ENCODE data around the gene KAZN.

The KAZN gene

GRCh38 chr1:15114884-15115283, 516.4 kb downstream of the KAZN start:
- H3K4me1 ChIP-seq (ENCODE audit: control insufficient read depth in 1 of 2, insufficient read depth in 1 of 2, low read depth in 1 of 2, low read length in 1 of 2) = no peaks in the 10 kb centered on the region
- no peak overlapping the region for H3K27ac ChIP-seq
- no peak overlapping the region for H3K4me3 ChIP-seq (ENCODE audit: low read depth in 1 of 2, low read length in 1 of 2)
- peaks cover 9% of the 10 kb centered on the region for H3K27me3 ChIP-seq
- no peaks in the 10 kb centered on the region for H3K36me3 ChIP-seq
- no peaks in the 10 kb centered on the region for H3K9me3 ChIP-seq
- TF ChIP-seq, protein P1, sequence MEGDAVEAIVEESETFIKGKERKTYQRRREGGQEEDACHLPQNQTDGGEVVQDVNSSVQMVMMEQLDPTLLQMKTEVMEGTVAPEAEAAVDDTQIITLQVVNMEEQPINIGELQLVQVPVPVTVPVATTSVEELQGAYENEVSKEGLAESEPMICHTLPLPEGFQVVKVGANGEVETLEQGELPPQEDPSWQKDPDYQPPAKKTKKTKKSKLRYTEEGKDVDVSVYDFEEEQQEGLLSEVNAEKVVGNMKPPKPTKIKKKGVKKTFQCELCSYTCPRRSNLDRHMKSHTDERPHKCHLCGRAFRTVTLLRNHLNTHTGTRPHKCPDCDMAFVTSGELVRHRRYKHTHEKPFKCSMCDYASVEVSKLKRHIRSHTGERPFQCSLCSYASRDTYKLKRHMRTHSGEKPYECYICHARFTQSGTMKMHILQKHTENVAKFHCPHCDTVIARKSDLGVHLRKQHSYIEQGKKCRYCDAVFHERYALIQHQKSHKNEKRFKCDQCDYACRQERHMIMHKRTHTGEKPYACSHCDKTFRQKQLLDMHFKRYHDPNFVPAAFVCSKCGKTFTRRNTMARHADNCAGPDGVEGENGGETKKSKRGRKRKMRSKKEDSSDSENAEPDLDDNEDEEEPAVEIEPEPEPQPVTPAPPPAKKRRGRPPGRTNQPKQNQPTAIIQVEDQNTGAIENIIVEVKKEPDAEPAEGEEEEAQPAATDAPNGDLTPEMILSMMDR (IDR thresholded peaks at IDR 0.05) = no peak

DNA sequence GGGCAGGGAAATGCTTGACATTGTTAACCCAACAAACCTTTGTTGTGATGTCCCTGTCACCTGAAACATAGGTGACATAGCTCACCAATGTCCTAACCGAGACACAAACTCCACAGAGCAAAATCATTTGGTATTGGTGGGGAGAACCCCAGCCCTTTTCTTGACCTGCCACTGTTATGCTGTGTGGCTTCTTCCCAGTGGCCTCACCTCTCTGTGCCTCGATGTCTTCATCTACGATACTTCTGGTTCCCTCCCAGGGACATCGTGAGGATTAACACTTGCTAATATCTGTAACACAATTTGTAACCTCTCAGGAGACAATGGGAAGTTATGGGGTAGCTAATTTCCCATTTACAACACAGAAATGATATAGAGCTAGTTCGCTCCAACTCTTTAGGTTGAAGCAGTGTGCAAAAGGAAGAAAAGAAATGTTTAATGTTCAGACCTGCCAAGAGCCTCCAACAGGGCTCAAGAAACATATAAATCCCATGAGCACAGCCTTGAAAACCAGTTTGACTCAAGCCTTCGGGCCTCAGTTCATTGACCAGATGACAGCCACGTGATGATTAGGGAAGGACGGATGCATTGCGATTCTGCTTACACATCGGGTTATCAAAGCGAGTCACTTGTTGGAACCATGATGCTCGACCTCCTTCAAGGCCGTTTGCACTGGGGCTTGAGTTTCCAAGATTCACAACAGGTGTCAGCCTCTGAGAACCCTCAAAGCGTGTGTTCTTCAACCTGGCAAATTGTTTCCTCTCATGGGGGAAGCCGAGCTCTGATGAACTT, 517.3 kb downstream of the KAZN start:
- H3K36me3 ChIP-seq = no peaks in the 10 kb centered on the region
- no peak overlapping the region for H3K27ac ChIP-seq
- H3K4me1 ChIP-seq (ENCODE audit: control insufficient read depth in 1 of 2, insufficient read depth in 1 of 2, low read depth in 1 of 2, low read length in 1 of 2) = no peaks in the 10 kb centered on the region
- H3K9me3 ChIP-seq = no peaks in the 10 kb centered on the region
- H3K4me3 ChIP-seq (ENCODE audit: low read depth in 1 of 2, low read length in 1 of 2) = no peak overlapping the region
- peaks cover 9% of the 10 kb centered on the region for H3K27me3 ChIP-seq
- TF ChIP-seq, protein P1 (IDR thresholded peaks at IDR 0.05) = no peak

DNA sequence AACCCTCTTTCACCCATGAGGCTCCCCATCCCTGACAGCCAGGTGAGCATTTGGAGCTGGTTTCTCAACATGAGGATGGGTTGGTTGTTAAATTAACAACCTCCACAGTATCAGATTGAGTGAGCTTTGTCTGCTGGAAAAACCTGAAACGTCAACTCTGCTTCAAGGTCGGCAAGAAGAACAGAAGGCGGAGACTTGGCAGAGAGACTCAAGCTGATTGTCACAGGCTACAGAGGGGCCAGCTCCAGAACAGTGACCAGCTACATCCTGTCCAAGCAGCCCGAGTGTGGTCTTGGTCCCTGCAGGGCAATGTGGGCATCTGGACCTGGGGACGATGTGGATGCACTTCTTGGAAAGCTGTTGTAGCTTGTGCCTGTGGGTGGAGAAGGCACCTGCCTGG, 518.5 kb downstream of the KAZN start:
- TF ChIP-seq, protein P1 (IDR thresholded peaks at IDR 0.05) = no peak
- H3K9me3 ChIP-seq = no peaks in the 10 kb centered on the region
- H3K27me3 ChIP-seq = peaks cover 9% of the 10 kb centered on the region
- no peaks in the 10 kb centered on the region for H3K4me1 ChIP-seq (ENCODE audit: control insufficient read depth in 1 of 2, insufficient read depth in 1 of 2, low read depth in 1 of 2, low read length in 1 of 2)
- no peak overlapping the region for H3K27ac ChIP-seq
- H3K4me3 ChIP-seq (ENCODE audit: low read depth in 1 of 2, low read length in 1 of 2) = no peak overlapping the region
- no peaks in the 10 kb centered on the region for H3K36me3 ChIP-seq

DNA sequence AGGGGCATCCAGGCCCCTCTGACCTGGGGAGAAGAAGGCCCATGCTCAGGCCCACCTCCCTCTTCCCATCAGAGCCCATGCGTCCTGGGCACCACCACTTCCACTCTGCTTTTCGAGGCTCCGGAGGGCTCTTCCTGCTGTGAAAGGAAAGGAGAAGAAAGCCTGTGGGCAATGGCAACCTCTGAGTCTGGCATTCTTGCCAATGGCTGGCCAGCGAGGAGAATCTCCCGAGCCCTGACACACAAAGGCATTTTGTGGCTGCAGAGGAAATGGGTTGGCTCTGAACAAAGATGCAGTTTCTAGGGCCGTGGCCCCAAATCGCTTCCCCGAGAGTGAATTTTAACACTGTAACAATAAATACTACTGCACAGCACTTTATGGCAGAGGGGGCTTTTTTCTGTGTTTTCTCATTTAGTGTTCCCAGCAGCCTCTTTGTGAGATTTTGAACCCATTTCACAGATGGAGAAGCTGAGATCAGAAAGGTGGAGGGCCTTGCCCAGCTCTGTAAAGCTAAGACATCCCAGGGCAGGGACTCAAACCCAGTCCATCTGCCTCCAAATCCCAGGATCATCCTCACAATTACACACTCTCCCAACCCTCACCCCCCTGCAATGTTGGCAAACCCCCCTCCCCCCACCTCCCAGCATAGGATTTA, 519.3 kb downstream of the KAZN start:
- Histone ChIP-seq H3K4me3 (ENCODE audit: low read depth in 1 of 2, low read length in 1 of 2) (no peak overlapping the region), H3K36me3 (no peaks in the 10 kb centered on the region), H3K4me1 (ENCODE audit: control insufficient read depth in 1 of 2, insufficient read depth in 1 of 2, low read depth in 1 of 2, low read length in 1 of 2) (no peaks in the 10 kb centered on the region), H3K27ac (no peak overlapping the region), H3K27me3 (peaks cover under 1% of the 10 kb centered on the region), H3K9me3 (no peaks in the 10 kb centered on the region)
- TF ChIP-seq, protein P1 (IDR thresholded peaks at IDR 0.05) = no peak

DNA sequence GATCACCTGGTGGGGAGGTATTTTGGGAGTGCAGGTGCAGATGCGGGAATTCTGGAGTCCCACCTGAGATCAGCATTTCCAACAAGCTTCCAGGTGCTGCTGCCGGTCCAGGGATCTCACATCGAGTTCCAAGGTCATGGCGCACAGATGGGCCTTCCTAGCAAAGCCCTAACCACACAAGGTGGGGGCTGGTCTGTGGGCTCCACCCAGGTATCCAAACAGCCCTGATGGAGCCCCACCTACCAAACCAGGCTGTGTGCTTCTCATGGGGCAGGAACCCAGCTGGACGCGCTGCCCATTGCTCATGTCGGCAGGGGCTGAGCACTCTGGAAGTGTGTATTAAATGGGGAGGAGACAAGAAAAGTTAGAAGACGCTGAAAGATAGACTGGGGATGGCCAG, 520.1 kb downstream of the KAZN start:
- Histone ChIP-seq H3K4me3 (ENCODE audit: low read depth in 1 of 2, low read length in 1 of 2) (no peak overlapping the region), H3K27ac (no peak overlapping the region), H3K4me1 (ENCODE audit: control insufficient read depth in 1 of 2, insufficient read depth in 1 of 2, low read depth in 1 of 2, low read length in 1 of 2) (no peaks in the 10 kb centered on the region), H3K27me3 (no peaks in the 10 kb centered on the region), H3K36me3 (no peaks in the 10 kb centered on the region), H3K9me3 (no peaks in the 10 kb centered on the region)
- TF ChIP-seq, protein P1 (IDR thresholded peaks at IDR 0.05) = no peak
